Measurements from ENCODE around the gene DERA.

GRCh38 chr12:15924956-15925355 is 13.8 kb downstream of the DERA start:
- TF ChIP-seq CTCF (IDR thresholded peaks at IDR 0.05) (no peak), EP300 (IDR thresholded peaks at IDR 0.05) (no peak), POLR2A (IDR thresholded peaks at IDR 0.05) (no peak)

All from tibial nerve (tissue), 4 donors.